ENCODE results near the gene RSBN1L. TPM values are rescaled to one million over a fixed set of nuclear protein-coding genes. Genes with fewer than 3 reads are reported as not detected.

Gene RSBN1L
- polyA plus RNA-seq, 1 donor (not counting 4 experiments of a cell fraction or from before 2014, with no cell fraction given): 9.6 TPM

DNA sequence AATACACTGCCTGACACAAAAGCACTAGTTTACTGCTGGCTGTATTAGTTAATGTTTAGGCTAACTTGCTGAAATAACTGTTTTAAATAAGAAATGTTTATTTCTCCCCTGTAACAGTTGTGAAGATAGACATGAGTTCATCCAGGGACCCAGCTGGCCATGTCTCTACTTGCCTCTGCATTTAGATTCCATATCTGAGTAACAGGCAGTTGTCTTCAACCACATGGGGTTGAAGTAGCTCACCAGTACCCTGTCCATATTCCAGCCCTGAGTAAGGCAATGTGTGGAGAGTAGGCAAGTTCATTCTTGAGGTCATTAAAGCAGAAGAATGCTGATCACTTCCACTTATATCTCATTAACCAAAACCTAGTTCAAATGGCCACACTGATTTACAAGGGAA is 31.1 kb upstream of the RSBN1L start:
- H3K27ac ChIP-seq (ENCODE audit: control insufficient read depth, insufficient read depth, low read length): peak overlapping the region; percentile 51

DNA sequence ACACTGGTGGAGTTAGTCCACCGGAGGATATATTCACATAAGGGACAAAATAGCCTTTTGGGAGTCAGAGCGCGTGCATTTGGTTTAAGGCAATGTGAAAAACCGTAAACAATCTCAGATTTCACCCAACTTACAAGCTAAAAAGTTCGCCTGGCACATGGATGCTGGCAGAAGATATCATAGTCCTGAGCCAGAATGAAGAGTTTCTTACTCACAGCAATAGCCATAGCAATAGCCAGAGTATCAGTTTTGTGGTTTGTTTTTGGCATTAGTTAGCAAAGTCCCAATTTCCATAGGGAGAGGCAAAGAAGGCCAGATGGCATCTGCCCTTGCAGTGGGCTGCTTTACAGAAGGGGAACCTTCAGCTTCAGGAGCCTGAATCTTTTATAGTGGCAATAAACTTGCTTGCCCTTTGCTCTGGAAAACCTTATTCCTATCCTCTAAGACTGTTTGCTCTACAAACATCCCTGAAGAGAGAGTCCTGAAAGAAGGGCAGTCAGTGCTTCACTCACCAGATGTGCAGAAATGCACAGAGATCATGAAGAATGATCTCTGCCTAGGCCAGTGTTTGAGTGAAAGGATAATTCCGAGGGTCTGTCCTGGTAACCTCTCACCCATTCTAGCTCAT is 28.7 kb upstream of the RSBN1L start:
- H3K4me1 ChIP-seq (ENCODE audit: control insufficient read depth, extremely low read depth, insufficient read depth, low read length): peaks cover 13% of the 10 kb centered on the region

More for the DNA sequence above, 31.1 kb upstream of the RSBN1L start:
- Histone ChIP-seq H3K9me3 (ENCODE audit: control insufficient read depth, low read depth, low read length) (no peaks in the 10 kb centered on the region), H3K36me3 (ENCODE audit: control insufficient read depth in 2 of 2, extremely low read depth in 1 of 2, insufficient read depth in 2 of 2, low read length in 2 of 2) (peaks cover 0 to 5% of the 10 kb centered on the region in 2 experiments), H3K4me1 (ENCODE audit: control insufficient read depth, extremely low read depth, insufficient read depth, low read length) (peaks cover 13% of the 10 kb centered on the region), H3K4me3 (ENCODE audit: control insufficient read depth in 2 of 3, extremely low read depth in 1 of 3, insufficient read depth in 2 of 3, low read depth in 1 of 3, low read length in 3 of 3) (no peak overlapping the region), H3K27me3 (ENCODE audit: control insufficient read depth, extremely low read depth, insufficient read depth, low read length) (no peaks in the 10 kb centered on the region), H3K9me1 (ENCODE audit: control insufficient read depth, extremely low read depth, insufficient read depth, low read length) (no peaks in the 10 kb centered on the region), H3K4me2 (ENCODE audit: control insufficient read depth, extremely low read depth, insufficient read depth, low read depth, low read length) (peak overlapping the region; percentile 33), H3K79me2 (ENCODE audit: control insufficient read depth, insufficient read depth, low read length) (no peaks in the 10 kb centered on the region), H3K9ac (ENCODE audit: control insufficient read depth, extremely low read depth, insufficient read depth, low read length) (peak overlapping the region; percentile 20), H4K20me1 (ENCODE audit: control insufficient read depth, extremely low read depth, insufficient read depth, low read length) (no peaks in the 10 kb centered on the region), H2AFZ (ENCODE audit: control insufficient read depth, low read length) (no peak overlapping the region)
- dilution Hi-C loops (cut with MboI; ENCODE audit: extremely low pct_ligation_motif_present, low sequenced_read_pairs): no loop called here
- FAIRE-seq: peak; percentile 93
- TF ChIP-seq, protein P1, sequence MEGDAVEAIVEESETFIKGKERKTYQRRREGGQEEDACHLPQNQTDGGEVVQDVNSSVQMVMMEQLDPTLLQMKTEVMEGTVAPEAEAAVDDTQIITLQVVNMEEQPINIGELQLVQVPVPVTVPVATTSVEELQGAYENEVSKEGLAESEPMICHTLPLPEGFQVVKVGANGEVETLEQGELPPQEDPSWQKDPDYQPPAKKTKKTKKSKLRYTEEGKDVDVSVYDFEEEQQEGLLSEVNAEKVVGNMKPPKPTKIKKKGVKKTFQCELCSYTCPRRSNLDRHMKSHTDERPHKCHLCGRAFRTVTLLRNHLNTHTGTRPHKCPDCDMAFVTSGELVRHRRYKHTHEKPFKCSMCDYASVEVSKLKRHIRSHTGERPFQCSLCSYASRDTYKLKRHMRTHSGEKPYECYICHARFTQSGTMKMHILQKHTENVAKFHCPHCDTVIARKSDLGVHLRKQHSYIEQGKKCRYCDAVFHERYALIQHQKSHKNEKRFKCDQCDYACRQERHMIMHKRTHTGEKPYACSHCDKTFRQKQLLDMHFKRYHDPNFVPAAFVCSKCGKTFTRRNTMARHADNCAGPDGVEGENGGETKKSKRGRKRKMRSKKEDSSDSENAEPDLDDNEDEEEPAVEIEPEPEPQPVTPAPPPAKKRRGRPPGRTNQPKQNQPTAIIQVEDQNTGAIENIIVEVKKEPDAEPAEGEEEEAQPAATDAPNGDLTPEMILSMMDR (optimal IDR thresholded peaks at IDR 0.05 in 1 of 3, IDR thresholded peaks at IDR 0.05 in 1 of 3, conservative IDR thresholded peaks at IDR 0.05 in 1 of 3; ENCODE audit: extremely low read depth in 1 of 3, insufficient read depth in 2 of 3, low read length in 3 of 3): no peak
- TF ChIP-seq EZH2 (IDR thresholded peaks at IDR 0.05; ENCODE audit: low read length): no peak
- peak; percentile 38 for DNase-seq (ENCODE audit: low read depth, low spot score)

More for the DNA sequence above, 28.7 kb upstream of the RSBN1L start:
- Histone ChIP-seq H3K27me3 (ENCODE audit: control insufficient read depth, extremely low read depth, insufficient read depth, low read length) (no peaks in the 10 kb centered on the region), H3K9me1 (ENCODE audit: control insufficient read depth, extremely low read depth, insufficient read depth, low read length) (no peaks in the 10 kb centered on the region), H3K9ac (ENCODE audit: control insufficient read depth, extremely low read depth, insufficient read depth, low read length) (no peak overlapping the region), H3K4me3 (ENCODE audit: control insufficient read depth in 2 of 3, extremely low read depth in 1 of 3, insufficient read depth in 2 of 3, low read depth in 1 of 3, low read length in 3 of 3) (no peak overlapping the region), H3K36me3 (ENCODE audit: control insufficient read depth in 2 of 2, extremely low read depth in 1 of 2, insufficient read depth in 2 of 2, low read length in 2 of 2) (peaks cover 0 to 8% of the 10 kb centered on the region in 2 experiments), H3K27ac (ENCODE audit: control insufficient read depth, insufficient read depth, low read length) (no peak overlapping the region), H2AFZ (ENCODE audit: control insufficient read depth, low read length) (no peak overlapping the region), H3K9me3 (ENCODE audit: control insufficient read depth, low read depth, low read length) (no peaks in the 10 kb centered on the region), H3K4me2 (ENCODE audit: control insufficient read depth, extremely low read depth, insufficient read depth, low read depth, low read length) (no peak overlapping the region), H3K79me2 (ENCODE audit: control insufficient read depth, insufficient read depth, low read length) (no peaks in the 10 kb centered on the region), H4K20me1 (ENCODE audit: control insufficient read depth, extremely low read depth, insufficient read depth, low read length) (no peaks in the 10 kb centered on the region)
- FAIRE-seq (no peak), DNase-seq (ENCODE audit: low read depth, low spot score) (no peak)
- dilution Hi-C loops (cut with MboI; ENCODE audit: extremely low pct_ligation_motif_present, low sequenced_read_pairs): no loop called here
- TF ChIP-seq, protein P1 (optimal IDR thresholded peaks at IDR 0.05 in 1 of 3, IDR thresholded peaks at IDR 0.05 in 1 of 3, conservative IDR thresholded peaks at IDR 0.05 in 1 of 3; ENCODE audit: extremely low read depth in 1 of 3, insufficient read depth in 2 of 3, low read length in 3 of 3): no peak
- no peak for TF ChIP-seq EZH2 (IDR thresholded peaks at IDR 0.05; ENCODE audit: low read length)

Measured in keratinocyte (primary cell).